Coronary artery (tissue), 2 donors: Measurements from ENCODE around the gene VWC2L.

Experiments
- DNase-seq: peaks from one replicate; pipeline ENCODE4 v3.0.0-alpha.2; 2017; ENCODE audit warnings: low spot score
- H3K27ac ChIP-seq, 2 donors: fragments of 200-600 bp; sonication (generic); one replicate each; pipeline ENCODE4 v1.5.1; 2016 to 2019
- H3K4me3 ChIP-seq: fragments of 200-600 bp; sonication (generic); 2 replicates; pipeline ENCODE4 v1.5.1; 2016; ENCODE audit warnings: mild to moderate bottlenecking, moderate library complexity
- CTCF ChIP-seq: fragments of 200-600 bp; sonication (generic); IDR thresholded peaks from one replicate; pipeline ENCODE4 v1.5.1; 2019; ENCODE audit warnings: antibody characterized with exemption

The VWC2L gene

GRCh38 chr2:214575030-214575429, 164.2 kb downstream of the VWC2L start:
- TF ChIP-seq CTCF: no peak
- Histone ChIP-seq H3K4me3 (no peak overlapping the region), H3K27ac (no peak overlapping the region)
- no peak for DNase-seq

- no peak for TF ChIP-seq CTCF
- no peak overlapping the region for H3K27ac ChIP-seq
- H3K4me3 ChIP-seq: no peak overlapping the region
- no peak for DNase-seq
Observed at GRCh38 chr2:214575465-214575864, 164.6 kb downstream of the VWC2L start.

- DNase-seq: no peak
- TF ChIP-seq CTCF: no peak
- Histone ChIP-seq H3K4me3 (no peak overlapping the region), H3K27ac (no peak overlapping the region)
Observed at GRCh38 chr2:214577769-214578168, 166.9 kb downstream of the VWC2L start.

GRCh38 chr2:214578442-214578841, 167.6 kb downstream of the VWC2L start:
- Histone ChIP-seq H3K27ac (no peak overlapping the region), H3K4me3 (no peak overlapping the region)
- no peak for TF ChIP-seq CTCF
- no peak for DNase-seq

GRCh38 chr2:214579035-214579434, 168.2 kb downstream of the VWC2L start:
- Histone ChIP-seq H3K4me3 (no peak overlapping the region), H3K27ac (no peak overlapping the region)
- no peak for TF ChIP-seq CTCF
- no peak for DNase-seq

GRCh38 chr2:214587442-214587841, 176.6 kb downstream of the VWC2L start:
- no peak for TF ChIP-seq CTCF
- no peak overlapping the region for H3K27ac ChIP-seq
- DNase-seq: no peak
- no peak overlapping the region for H3K4me3 ChIP-seq

- no peak for TF ChIP-seq CTCF
- no peak overlapping the region for H3K4me3 ChIP-seq
- no peak overlapping the region for H3K27ac ChIP-seq
- DNase-seq: no peak
Observed at GRCh38 chr2:214591366-214591765, 180.5 kb downstream of the VWC2L start.
